Stimulated activated CD4-positive, alpha-beta T cell treated with anti-CD3 and anti-CD28 coated beads, Interleukin-12 subunit alpha, Interleukin-12 subunit beta, amount 100 ng/mL, for 4 hours (primary cell): Measurements from ENCODE around the gene KARS1.

Source experiments
- DNase-seq: peaks from one replicate; pipeline ENCODE4 v3.0.0-alpha.2; 2020

KARS1 gene

GRCh38 chr16:75647492-75648264 is at the start of gene KARS1, which contains the start of gene TERF2IP:
TSS of gene KARS1 (minus strand) at chr16:75647665. CDS start at chr16:75647639, 26 bp downstream.
TSS of gene TERF2IP (plus strand) at chr16:75647773. CDS start at chr16:75647883, 110 bp downstream.
- peak; percentile 91 for DNase-seq

- no peak for DNase-seq
Measured at GRCh38 chr16:75695708-75696107, 48.2 kb upstream of the KARS1 start.

- DNase-seq, result no peak
Measured at GRCh38 chr16:75687361-75687760, 39.9 kb upstream of the KARS1 start.

- DNase-seq, result no peak
Measured at GRCh38 chr16:75682308-75682707, 34.8 kb upstream of the KARS1 start.

GRCh38 chr16:75679366-75679765 is 31.9 kb upstream of the KARS1 start:
- no peak for DNase-seq

- no peak for DNase-seq
Measured at GRCh38 chr16:75676909-75677308, 29.4 kb upstream of the KARS1 start, which contains the start of gene CPHXL2. TSS of gene CPHXL2 (minus strand) at chr16:75677009. CDS start at chr16:75676999, 10 bp downstream.

GRCh38 chr16:75667503-75667902 is 20.0 kb upstream of the KARS1 start:
- DNase-seq, result no peak

GRCh38 chr16:75660726-75661302 is 13.3 kb upstream of the KARS1 start:
- no peak for DNase-seq

GRCh38 chr16:75660321-75660720 is 12.9 kb upstream of the KARS1 start:
- no peak for DNase-seq

- no peak for DNase-seq
Measured at GRCh38 chr16:75658175-75658574, 10.7 kb upstream of the KARS1 start.

GRCh38 chr16:75653922-75654321 is 6.5 kb upstream of the KARS1 start:
- no peak for DNase-seq

GRCh38 chr16:75648265-75649076 is 1.0 kb upstream of the KARS1 start:
- peak; percentile 82 for DNase-seq

GRCh38 chr16:75647112-75647491 is 363 bp downstream of the KARS1 start:
- no peak for DNase-seq

- DNase-seq, result no peak
Measured at GRCh38 chr16:75644240-75645012, 3.0 kb downstream of the KARS1 start.

- no peak for DNase-seq
Measured at GRCh38 chr16:75640598-75640997, 6.9 kb downstream of the KARS1 start.

GRCh38 chr16:75635036-75635435 is 12.4 kb downstream of the KARS1 start:
- no peak for DNase-seq

GRCh38 chr16:75632857-75633256 is 14.6 kb downstream of the KARS1 start:
- DNase-seq, result no peak

- DNase-seq, result no peak
Measured at GRCh38 chr16:75630052-75630451, 17.4 kb downstream of the KARS1 start.

GRCh38 chr16:75629132-75629531 is 18.3 kb downstream of the KARS1 start:
- DNase-seq, result no peak

- DNase-seq, result no peak
Measured at GRCh38 chr16:75628351-75628750, 19.1 kb downstream of the KARS1 start.

- DNase-seq, result no peak
Measured at GRCh38 chr16:75627851-75628250, 19.6 kb downstream of the KARS1 start.

- DNase-seq, result no peak
Measured at GRCh38 chr16:75626806-75627205, 20.7 kb downstream of the KARS1 start.

GRCh38 chr16:75624921-75625334 is 22.5 kb downstream of the KARS1 start:
- DNase-seq, result no peak
